SU-DHL-6 (cell line): Measurements from ENCODE around the gene TMSB15C.
A peak's percentile ranks its signal among the peaks of the same experiment; 100 is the strongest.

Experiments
- EZH2phosphoT487 ChIP-seq: fragments of 200-600 bp; sonication (generic), shearing (Covaris generic); conservative IDR thresholded peaks from 2 replicates; pipeline ENCODE4 v1.6.1; 2018; ENCODE audit warnings: mild to moderate bottlenecking, antibody characterized with exemption, low read length, moderate library complexity, mixed read lengths
- TF ChIP-seq, protein P1 (sequence below): fragments of 200-600 bp; sonication (generic); IDR thresholded peaks from one replicate; pipeline ENCODE4 v1.5.1; 2017; ENCODE audit warnings: antibody characterized with exemption, mild to moderate bottlenecking, low read length, moderate library complexity; ENCODE audit not compliant: insufficient read depth, poor library complexity, severe bottlenecking

DNA sequence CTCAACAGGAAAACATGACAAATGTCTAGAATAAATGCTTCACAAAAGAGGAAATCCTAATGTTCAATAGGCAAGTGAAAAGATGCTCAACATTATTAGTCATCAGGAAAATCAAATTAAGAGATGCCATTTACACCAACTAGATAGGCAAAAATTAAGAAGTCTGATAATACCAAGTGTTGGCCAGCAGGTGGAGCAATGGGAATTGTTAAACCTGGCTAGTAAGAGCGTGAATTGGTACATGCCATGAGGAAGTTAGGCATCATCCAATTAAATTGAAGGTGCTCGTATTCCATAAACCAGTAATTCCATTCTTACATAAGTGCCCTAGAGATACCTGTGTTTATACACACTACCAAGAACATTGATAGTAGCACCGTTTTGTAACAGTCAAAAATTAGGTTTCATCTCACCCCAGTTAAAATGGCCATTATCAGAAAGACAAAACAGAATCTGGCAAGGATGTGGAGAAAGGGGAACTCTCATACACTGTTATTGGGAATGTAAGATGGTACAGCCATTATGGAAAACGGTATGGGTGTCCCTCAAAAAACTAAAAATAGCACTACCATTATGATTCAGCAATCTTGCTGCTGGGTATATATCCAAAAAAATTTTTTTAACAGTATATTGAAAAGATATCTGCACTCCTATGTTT lies 22.2 kb upstream of the TMSB15C start:
- TF ChIP-seq, protein P1, sequence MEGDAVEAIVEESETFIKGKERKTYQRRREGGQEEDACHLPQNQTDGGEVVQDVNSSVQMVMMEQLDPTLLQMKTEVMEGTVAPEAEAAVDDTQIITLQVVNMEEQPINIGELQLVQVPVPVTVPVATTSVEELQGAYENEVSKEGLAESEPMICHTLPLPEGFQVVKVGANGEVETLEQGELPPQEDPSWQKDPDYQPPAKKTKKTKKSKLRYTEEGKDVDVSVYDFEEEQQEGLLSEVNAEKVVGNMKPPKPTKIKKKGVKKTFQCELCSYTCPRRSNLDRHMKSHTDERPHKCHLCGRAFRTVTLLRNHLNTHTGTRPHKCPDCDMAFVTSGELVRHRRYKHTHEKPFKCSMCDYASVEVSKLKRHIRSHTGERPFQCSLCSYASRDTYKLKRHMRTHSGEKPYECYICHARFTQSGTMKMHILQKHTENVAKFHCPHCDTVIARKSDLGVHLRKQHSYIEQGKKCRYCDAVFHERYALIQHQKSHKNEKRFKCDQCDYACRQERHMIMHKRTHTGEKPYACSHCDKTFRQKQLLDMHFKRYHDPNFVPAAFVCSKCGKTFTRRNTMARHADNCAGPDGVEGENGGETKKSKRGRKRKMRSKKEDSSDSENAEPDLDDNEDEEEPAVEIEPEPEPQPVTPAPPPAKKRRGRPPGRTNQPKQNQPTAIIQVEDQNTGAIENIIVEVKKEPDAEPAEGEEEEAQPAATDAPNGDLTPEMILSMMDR = peak; percentile 17
- no peak for TF ChIP-seq EZH2phosphoT487
